SH-SY5Y (cell line): ENCODE results near the gene ATG7.
A peak's percentile ranks its signal among the peaks of the same experiment; 100 is the strongest.

Experiments used
- GATA2 ChIP-seq: IDR thresholded peaks from 2 replicates; pipeline ENCODE4 v1.6.1; 2011; ENCODE audit warnings: mild to moderate bottlenecking, low read depth, low read length
- GATA3 ChIP-seq: IDR thresholded peaks from 2 replicates; pipeline ENCODE4 v1.6.1; 2011; ENCODE audit warnings: low read depth, mild to moderate bottlenecking, low read length, moderate library complexity

The ATG7 gene

DNA sequence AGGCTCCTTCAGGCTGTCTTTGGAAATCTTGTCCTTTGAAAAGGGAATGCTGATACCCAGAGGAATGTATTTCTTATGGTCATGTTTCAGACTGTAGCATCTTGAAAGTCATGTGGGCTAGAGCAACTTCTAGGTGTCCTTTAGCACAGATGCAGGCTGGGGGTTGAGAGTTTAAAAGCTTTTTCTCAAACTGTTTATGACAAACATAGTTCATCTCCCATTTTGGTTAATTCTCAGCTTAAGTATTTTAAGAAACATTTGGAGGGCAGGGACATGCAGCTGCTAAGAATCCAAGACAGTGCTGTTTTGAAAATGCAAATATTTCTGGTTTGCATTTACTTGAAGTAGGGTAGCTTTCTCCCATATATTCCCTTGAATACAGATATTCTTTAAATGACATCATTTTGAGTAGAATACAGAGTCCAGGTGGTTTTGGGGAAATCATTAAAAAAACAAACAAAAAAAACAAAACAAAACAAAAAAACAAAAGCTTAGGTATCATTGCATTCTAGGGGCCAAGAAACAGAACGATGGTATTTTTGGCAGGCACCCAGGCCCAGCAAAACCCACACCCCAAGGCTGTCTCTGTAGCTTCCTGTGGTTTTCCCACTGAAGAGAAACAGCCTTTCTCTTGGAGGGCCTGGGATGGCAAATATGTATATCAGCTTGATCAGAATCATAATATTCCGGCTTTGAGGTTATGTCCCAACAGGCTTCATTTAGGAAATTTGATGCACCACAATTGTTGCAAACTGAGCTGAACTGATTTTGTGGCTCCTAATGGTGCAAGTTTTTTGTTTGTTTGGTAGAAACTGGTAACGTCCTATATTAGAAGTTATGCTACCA lies 120.0 kb downstream of the ATG7 start:
- TF ChIP-seq GATA3 (0 out of 2 replicates have a peak, but pooled peaks have one; percentile 30), GATA2 (peak; percentile 74)

DNA sequence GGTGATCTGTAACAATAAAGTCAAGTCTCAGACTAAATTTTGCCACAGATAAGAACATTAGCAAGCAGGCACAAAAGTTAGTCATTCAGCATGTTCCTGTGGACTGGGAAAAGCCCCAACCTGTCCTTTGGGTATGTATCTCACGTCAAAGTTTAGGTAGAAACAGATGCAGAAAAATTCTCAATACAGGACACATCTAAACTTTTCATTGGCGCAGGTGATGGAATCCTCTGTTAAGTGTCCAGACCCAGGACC lies 120.6 kb downstream of the ATG7 start:
- TF ChIP-seq GATA3: no peak
- TF ChIP-seq GATA2: no peak

DNA sequence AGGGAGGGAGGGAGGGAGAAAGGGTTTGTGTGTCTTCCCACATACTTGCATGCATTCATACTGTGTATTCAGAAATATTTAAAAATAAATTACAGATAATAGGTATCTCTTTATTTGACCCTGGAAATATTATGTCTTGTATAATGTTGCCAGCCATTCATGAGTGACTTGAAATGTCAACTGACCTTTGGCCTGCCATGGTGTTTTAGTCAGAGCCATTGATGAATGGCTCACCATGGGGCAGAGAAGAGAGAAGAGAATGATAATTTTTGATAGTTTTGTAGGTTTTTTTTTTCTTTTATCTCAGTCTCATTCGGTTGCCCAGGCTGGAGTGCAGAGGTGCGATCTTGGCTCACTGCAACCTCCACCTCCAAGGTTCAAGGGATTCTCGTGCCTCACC lies 121.2 kb downstream of the ATG7 start:
- TF ChIP-seq GATA3: no peak
- no peak for TF ChIP-seq GATA2

DNA sequence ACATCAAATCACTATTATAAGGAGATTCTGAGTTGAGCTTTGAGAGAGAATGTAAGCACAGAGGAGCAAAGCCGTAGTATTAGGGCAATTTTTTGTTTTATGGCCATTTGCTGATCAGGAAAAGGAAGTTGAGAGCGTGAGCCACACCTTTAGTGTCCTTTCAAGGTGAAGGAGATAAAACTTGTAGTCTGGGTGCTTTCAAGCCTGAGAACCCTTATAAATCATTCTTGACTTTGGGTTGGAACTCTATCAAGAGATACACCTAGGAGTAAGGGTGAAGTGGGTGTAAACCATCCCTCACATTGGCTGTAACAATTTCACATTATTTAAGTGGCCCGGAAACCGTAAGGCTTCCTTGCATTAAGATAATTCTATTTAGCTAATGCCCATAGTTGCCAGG lies 122.2 kb downstream of the ATG7 start:
- TF ChIP-seq GATA2 (no peak), GATA3 (no peak)

DNA sequence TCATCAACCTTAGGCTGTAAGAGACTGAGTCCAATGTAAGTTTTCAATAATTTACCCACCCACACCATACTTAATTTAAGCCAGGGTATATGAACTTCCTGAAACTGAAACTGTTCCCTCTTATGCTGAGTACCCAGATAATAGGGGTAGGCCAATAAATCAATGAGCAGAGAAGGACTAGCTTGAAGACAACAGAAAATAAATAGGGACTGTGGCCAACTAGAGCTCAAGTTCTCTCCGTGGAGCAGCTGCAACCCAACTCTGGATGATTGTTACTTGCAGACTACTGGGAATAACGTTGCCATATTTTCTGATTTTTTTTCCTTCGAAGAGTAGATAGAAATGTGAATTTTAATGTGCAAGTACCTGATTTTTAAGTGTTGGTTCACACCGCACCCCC lies 128.0 kb downstream of the ATG7 start:
- TF ChIP-seq GATA3 (no peak), GATA2 (no peak)

DNA sequence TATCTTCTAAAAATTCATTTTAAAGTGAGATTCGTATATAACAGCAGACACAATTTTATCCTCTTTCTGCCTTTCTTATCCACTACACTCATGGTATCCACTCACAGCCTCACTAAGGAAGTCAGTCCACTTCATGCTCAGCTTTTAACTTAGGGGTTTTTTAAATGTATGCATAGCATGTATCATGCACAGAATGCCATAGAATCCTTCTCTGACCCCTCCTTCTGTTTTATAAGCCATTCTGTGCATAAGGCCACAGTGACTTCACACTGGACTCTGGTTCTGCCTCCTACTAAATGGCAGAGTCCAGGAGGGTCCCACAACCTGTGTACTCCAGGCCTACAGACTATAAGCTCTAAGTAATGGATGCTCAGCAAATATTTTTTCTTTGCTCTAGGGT lies 129.2 kb downstream of the ATG7 start:
- no peak for TF ChIP-seq GATA3
- no peak for TF ChIP-seq GATA2

DNA sequence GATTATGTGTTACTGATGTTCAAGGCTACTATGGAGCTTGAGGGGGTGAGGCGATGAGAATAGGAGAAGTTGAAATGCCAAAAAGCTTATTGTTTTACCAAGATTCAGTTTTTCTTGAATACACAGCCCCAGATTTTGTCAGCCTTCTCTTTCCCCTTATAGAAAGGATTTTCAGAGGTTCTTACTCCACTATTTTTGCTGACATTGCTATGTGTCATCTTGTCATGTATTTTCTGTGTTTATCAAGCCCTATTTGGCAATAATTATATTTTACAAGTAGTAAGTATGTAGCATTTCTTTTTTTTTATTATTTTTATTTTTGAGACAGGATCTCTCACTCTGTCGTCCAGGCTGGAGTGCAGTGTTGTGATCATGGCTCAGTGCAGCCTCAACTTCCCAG lies 133.1 kb downstream of the ATG7 start:
- no peak for TF ChIP-seq GATA3
- TF ChIP-seq GATA2: no peak

DNA sequence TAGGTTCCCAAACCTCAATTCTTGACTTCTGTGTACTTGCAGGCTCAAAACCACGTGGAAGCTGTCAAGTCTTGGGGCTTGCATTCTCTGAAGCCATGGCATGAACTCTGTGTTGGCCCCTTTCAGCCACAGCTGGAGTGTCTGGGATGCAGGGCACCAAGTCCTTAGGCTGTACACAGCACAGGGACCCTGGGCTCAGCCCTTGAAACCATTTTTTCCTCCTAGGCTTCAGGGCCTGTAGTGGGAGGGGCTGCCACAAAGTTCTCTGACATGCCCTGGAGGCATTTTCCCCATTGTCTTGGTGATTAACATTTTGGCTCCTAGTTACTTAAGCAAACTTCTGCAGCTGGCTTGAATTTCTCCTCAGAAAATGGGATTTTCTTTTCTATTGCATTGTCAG lies 135.4 kb downstream of the ATG7 start:
- no peak for TF ChIP-seq GATA2
- no peak for TF ChIP-seq GATA3

DNA sequence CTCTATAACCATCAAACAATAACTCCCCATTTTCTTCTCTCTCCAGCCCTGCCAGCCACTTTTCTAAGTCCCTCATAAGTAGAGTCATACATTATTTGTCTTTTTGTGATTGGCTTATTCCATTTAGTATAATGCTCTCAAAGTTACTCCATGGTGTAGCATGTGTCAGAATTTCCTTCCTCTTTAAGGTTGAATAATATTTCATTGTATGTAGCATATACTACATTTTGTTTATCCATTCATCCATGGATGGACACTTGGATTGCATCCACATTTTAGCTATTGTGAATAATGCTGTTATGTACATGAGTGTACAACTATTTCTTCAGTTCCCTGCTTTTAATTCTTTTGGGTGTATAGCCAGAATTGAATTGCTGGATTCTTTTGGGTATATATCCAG lies 138.4 kb downstream of the ATG7 start:
- TF ChIP-seq GATA2: no peak
- TF ChIP-seq GATA3: no peak

DNA sequence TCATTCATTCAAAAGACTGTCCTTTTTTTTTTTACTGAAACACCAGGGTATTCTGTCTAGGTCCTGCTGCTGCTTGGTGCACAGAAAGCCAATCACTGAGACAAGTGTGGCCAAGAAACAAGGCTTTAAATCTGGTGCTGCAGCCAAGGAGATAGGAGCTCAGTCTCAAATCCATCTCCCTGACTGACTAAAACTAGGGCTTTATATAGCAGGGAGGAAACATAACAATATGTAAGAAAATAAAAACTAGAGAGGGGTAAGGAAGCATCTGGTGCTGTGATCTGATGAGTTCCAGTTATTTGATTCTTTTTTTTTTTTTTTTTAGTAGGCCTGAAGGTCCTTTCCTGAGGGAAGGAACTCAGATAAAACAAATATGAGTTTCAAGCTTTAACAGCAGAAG lies 139.8 kb downstream of the ATG7 start:
- no peak for TF ChIP-seq GATA3
- TF ChIP-seq GATA2: no peak

DNA sequence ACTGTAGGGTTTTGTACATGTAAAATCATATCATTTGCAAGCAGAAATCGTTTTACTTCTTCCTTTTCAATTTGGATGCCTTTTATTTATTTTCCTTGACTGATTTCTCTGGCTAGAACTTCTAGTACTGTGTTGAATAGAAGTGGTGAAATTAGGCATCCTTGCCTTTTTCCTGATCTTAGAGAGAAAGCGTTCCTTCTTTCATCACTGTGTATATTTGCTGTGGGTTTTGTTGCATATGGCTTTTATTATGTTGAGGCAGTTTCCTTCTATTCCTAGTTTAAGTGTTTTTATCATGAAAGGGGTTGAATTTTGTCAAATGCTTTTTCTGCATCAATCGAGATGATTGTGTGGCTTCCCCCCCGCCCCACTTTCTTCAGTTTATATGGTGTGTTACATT lies 140.9 kb downstream of the ATG7 start:
- TF ChIP-seq GATA2 (no peak), GATA3 (no peak)

DNA sequence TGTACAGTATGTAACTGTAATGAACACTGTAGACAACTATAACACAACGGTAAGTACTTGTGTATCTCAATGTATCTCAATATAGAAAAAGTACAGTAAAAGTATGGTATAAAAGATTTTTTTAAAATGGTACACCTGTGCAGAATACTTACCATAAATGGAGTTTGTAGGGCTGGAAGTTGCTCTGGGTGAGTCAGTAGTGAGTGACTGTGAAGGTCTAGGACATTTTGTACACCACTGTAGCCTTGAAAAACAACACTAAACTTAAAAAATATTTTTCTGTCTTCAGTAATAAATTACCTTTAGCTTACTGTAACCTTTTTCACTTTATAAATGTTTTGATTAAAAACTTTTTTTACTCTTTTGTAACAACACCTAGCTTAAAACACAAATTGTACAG lies 142.9 kb downstream of the ATG7 start:
- no peak for TF ChIP-seq GATA2
- no peak for TF ChIP-seq GATA3

DNA sequence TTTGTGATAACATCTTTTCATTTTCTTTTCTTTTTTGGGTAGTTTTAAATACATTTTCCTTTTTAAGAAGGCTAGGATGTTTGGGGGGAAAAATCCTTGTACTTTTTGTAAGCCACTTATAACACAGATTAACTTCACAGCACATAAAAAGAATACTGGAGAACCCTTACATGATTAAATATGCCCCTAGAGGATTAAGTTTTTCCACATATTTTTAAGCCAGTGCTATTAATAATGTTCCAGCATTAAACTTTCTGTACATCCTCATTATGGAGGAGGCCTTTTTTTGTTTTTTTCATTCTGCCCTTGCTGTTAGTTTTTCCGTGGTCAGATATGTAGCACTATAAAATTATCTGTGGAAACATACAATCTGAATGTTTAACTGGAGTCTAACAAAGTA lies 147.9 kb downstream of the ATG7 start:
- no peak for TF ChIP-seq GATA2
- no peak for TF ChIP-seq GATA3

DNA sequence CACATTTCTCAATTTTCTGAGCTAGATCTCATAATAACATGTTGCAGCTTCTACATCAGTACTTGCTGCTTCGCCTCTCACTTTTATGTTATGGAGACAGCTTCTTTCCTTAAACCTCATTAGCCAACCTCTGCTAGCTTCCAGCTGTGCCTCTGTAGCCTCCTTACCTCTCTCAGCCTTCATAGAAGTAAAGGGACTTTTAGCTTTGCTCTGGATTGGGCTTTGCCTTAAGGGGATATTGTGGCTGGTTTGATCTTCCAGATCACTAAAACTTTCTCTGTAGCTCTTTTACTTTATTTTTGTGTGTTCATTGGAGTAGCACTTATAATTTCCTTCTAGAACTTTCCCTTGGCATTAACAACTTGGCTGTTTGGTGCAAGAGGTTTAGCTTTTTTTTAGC lies 150.1 kb downstream of the ATG7 start:
- TF ChIP-seq GATA3: no peak
- no peak for TF ChIP-seq GATA2

DNA sequence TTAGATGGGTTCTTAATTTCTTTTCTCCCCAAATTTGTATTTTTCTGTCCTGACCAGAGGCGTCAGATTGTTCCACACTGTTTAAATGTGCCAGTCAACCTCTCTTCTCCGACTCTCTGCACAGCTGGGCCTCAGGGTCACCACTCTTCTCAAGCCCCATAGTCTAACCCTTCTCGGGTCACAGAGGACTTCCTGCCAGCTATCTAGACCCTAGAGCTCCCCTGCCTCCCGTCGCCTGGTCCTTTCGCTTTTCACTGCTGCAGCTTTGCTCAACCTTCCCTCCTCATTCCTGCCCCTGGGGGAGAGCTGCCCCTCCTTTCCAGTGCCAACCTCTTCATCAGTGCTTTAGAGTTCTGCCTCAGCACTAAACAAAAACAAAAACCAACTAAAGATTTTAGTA lies 151.7 kb downstream of the ATG7 start:
- TF ChIP-seq GATA2: no peak
- no peak for TF ChIP-seq GATA3

DNA sequence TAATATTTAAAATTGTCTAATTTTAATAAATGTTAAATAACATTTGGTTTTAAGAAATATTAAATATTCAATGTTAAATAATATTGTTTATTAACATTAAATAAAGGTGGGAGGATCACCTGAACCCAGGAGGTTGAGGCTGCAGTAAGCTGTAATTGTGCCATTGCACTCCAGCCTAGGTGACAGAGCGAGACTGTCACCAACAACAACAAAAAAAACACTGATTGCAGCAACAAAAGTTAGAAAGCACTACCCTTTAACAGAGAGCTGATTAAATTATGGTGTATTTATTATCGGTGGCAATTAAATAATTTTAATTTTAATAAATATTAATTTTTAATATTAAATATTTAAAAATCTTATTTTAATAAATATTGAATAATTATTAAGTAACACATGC lies 152.1 kb downstream of the ATG7 start:
- TF ChIP-seq GATA2 (no peak), GATA3 (no peak)
